ENCODE measurements around the gene HELZ2.

GRCh38 chr20:63530788-63531160 is 43.3 kb downstream of the HELZ2 start:
- TF ChIP-seq CTCF (IDR thresholded peaks at IDR 0.05) (no peak), POLR2A (IDR thresholded peaks at IDR 0.05) (no peak)
